SK-N-SH treated with all-trans-retinoic acid at 6 μM for 48 hours (cell line): ENCODE results near the gene PAK6.

Experiments used
- ATAC-seq: fragments of 200-7000 bp; cut with Tn5 transposase; 3 replicates; pipeline ENCODE4 v1.9.1; 2020; ENCODE audit warnings: mild to moderate bottlenecking, moderate library complexity
- ARNTL ChIP-seq: fragments of 450-650 bp; formaldehyde crosslinking; IDR thresholded peaks from 2 replicates; pipeline ENCODE4 v1.5.0; 2020; ENCODE audit warnings: low read depth, mild to moderate bottlenecking, moderate library complexity, borderline replicate concordance
- GLIS3 ChIP-seq: fragments of 250-450 bp; sonication (Bioruptor Pico); IDR thresholded peaks from 2 replicates; pipeline ENCODE4 v1.5.0; 2020; ENCODE audit warnings: mild to moderate bottlenecking, moderate library complexity
- ISL1 ChIP-seq: fragments of 250-450 bp; sonication (Bioruptor Pico); IDR thresholded peaks from 2 replicates; pipeline ENCODE4 v2.1.2; 2022; ENCODE audit warnings: mild to moderate bottlenecking, moderate library complexity
- PPARA ChIP-seq: fragments of 250-450 bp; sonication (Bioruptor Pico); IDR thresholded peaks from 2 replicates; pipeline ENCODE4 v1.5.0; 2020; ENCODE audit warnings: mild to moderate bottlenecking, borderline replicate concordance
- RARB ChIP-seq: fragments of 250-450 bp; sonication (Bioruptor Pico); IDR thresholded peaks from 2 replicates; pipeline ENCODE4 v1.8.0; 2021; ENCODE audit warnings: mild to moderate bottlenecking, moderate library complexity
- ZC3H10 ChIP-seq: fragments of 250-450 bp; sonication (Bioruptor Pico); IDR thresholded peaks from 2 replicates; pipeline ENCODE4 v1.5.1; 2021; ENCODE audit warnings: mild to moderate bottlenecking, moderate library complexity
- ZNF8 ChIP-seq: fragments of 450-650 bp; formaldehyde crosslinking; IDR thresholded peaks from 2 replicates; pipeline ENCODE4 v1.5.0; 2020; ENCODE audit warnings: mild to moderate bottlenecking, moderate library complexity
- TF ChIP-seq, protein P1 (sequence below): fragments of 250-450 bp; sonication (Bioruptor Pico); IDR thresholded peaks from 2 replicates; pipeline ENCODE4 v1.5.0; 2020; ENCODE audit warnings: mild to moderate bottlenecking, moderate library complexity
- TF ChIP-seq, protein P2 (sequence below): fragments of 250-450 bp; sonication (Bioruptor Pico); IDR thresholded peaks from 2 replicates; pipeline ENCODE4 v1.8.0; 2021; ENCODE audit warnings: low read depth, mild to moderate bottlenecking, moderate library complexity, borderline replicate concordance

Gene PAK6

DNA sequence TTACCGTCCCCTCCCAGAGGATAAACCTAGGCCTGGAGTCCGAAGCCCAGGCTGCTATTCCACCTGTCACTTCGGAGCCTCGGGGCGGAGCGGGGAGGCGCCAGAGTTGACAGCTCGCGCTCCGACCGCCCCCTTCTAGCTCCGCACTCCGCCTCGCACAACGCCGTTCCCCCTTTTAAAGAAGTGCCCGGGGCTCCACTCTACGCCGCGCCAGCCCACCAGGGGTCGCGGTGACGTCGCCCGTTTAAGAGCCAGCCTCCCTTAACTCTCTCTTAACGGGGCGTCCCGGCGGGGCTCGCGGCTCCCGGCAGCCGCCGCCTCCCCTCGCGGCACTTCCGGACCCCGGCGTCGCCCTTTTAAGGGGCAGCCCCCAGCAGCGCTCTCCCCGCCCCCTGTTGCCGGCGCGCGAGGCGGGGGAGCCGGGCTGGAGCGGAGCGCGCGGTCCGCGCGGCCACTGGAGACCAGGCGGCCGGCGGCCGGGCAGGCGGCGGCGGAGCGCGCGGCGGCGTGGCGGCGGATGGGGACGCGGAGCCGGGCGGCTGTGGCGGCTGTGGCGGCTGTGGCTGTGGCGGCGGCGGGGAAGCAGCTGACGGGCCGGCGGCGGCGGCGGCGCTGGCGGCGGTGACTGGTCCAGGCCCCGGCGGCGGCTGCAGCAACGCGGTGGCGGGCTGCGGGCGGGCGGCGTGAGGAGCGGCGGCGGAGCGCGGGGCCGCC, 84.5 kb downstream of the PAK6 start, which contains the start of gene INAFM2 (continued):
- TF ChIP-seq, protein P1, sequence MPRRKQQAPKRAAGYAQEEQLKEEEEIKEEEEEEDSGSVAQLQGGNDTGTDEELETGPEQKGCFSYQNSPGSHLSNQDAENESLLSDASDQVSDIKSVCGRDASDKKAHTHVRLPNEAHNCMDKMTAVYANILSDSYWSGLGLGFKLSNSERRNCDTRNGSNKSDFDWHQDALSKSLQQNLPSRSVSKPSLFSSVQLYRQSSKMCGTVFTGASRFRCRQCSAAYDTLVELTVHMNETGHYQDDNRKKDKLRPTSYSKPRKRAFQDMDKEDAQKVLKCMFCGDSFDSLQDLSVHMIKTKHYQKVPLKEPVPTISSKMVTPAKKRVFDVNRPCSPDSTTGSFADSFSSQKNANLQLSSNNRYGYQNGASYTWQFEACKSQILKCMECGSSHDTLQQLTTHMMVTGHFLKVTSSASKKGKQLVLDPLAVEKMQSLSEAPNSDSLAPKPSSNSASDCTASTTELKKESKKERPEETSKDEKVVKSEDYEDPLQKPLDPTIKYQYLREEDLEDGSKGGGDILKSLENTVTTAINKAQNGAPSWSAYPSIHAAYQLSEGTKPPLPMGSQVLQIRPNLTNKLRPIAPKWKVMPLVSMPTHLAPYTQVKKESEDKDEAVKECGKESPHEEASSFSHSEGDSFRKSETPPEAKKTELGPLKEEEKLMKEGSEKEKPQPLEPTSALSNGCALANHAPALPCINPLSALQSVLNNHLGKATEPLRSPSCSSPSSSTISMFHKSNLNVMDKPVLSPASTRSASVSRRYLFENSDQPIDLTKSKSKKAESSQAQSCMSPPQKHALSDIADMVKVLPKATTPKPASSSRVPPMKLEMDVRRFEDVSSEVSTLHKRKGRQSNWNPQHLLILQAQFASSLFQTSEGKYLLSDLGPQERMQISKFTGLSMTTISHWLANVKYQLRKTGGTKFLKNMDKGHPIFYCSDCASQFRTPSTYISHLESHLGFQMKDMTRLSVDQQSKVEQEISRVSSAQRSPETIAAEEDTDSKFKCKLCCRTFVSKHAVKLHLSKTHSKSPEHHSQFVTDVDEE (CRISPR knock-in tag): no peak

DNA sequence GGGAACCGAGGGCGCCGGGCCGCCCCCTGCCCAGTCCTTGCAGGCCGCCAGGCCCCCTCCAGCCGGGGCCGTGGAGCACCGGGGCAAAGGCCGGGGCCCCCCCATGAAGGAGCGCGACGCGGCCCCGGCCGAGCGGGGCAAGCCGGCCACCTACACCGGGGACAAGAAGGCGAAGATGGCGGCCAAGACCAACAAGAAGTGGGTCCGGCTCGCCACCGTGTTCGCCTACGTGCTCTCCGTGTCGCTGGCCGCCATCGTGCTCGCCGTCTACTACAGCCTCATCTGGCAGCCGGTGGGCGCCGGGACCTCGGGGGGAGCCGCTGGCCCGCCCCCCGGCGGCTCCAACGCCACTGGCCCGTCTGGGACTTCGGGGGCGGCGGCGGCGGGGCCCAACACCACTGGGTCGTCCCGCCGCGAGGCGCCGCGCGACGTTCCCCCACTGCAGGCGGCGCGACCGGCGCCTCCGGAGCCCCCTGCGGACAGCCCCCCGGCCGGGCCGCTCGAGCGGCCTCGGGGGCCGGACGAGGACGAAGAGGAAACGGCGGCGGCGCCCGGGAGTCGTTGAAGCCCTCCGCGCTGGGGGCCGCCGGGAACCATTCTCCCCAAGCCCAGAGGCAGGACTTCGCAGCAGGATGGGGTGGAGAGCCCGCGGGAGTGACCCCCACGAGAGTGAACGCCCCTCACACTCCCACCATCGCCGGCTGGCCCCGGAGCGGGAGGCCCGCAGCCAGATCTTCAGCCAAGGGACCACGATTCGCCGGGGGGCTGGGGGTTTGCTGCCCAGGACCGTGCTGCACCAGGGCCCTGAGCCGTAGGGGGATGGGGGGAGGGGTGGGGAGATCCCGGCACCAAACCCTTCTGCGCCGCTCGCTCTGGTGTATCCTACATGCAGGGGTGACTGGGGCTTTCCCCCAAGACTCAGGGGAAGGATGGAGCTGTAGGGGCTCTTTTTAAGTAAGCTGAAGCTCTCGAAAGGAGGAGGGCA, 85.4 kb downstream of the PAK6 start:
- TF ChIP-seq ZNF8 (CRISPR knock-in tag): no peak
- no peak for ATAC-seq

DNA sequence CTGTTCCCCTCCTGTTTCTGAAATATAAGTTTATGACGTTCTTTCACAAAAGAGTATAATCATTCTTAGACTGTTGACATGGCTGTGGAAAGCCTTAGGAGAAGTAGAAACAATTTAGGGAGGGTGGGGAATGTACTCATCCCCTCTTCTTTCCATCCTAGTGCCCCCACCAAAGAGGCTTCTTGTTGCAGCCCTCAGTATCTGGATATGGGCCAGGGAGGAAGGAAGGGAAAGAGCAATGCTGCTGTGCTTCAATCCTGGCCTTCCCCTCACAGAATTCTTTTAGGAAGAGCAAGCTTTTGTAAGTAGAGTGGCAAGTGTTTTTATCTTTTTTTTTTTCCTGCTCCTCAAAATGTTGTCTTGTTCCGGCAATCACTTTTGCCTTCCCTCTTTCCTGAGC, 86.3 kb downstream of the PAK6 start:
- TF ChIP-seq GLIS3 (CRISPR knock-in tag): no peak
- no peak for TF ChIP-seq ARNTL (CRISPR knock-in tag)
- no peak for TF ChIP-seq ZNF8 (CRISPR knock-in tag)
- TF ChIP-seq ISL1 (CRISPR knock-in tag): no peak
- TF ChIP-seq, protein P2, sequence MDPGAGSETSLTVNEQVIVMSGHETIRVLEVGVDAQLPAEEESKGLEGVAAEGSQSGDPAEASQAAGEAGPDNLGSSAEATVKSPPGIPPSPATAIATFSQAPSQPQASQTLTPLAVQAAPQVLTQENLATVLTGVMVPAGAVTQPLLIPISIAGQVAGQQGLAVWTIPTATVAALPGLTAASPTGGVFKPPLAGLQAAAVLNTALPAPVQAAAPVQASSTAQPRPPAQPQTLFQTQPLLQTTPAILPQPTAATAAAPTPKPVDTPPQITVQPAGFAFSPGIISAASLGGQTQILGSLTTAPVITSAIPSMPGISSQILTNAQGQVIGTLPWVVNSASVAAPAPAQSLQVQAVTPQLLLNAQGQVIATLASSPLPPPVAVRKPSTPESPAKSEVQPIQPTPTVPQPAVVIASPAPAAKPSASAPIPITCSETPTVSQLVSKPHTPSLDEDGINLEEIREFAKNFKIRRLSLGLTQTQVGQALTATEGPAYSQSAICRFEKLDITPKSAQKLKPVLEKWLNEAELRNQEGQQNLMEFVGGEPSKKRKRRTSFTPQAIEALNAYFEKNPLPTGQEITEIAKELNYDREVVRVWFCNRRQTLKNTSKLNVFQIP (CRISPR knock-in tag): no peak
- TF ChIP-seq PPARA (CRISPR knock-in tag): no peak
- no peak for TF ChIP-seq RARB (CRISPR knock-in tag)
- no peak for ATAC-seq

DNA sequence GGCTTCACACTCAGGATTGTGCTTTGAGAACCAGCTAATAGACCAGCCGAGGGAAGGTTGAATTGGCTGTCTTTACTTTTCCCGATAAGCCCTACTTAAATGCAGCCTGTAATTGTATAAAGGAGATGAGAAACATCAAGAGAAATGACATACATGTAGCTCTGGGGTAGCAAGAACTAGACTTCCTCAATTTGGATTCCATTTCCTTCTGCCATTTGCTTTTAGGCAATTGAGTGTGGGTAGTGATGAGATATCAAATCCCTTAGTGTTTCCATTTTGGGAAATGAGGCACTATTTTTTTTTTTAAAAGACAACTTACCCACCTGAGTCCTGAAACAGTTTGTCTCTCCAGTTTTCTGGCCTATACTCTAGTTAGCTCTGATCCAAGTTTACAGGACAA, 86.8 kb downstream of the PAK6 start:
- no peak for ATAC-seq
- TF ChIP-seq, protein P2 (CRISPR knock-in tag): no peak
- TF ChIP-seq ZC3H10 (CRISPR knock-in tag) (no peak), GLIS3 (CRISPR knock-in tag) (no peak)
